Colonic mucosa (tissue), 4 donors: ENCODE measurements around the gene COL13A1. TPM values are rescaled to one million over a fixed set of nuclear protein-coding genes. Genes with fewer than 3 reads are reported as not detected.

Source experiments
- DNase-seq: peaks from one replicate; pipeline ENCODE4 v3.0.0-alpha.2; 2020
- H3K27ac ChIP-seq: fragments of 200-600 bp; one replicate; pipeline ENCODE4 v1.8.0; 2021
- H3K27me3 ChIP-seq: fragments of 200-600 bp; one replicate; pipeline ENCODE4 v1.8.0; 2021
- H3K36me3 ChIP-seq: fragments of 200-600 bp; one replicate; pipeline ENCODE4 v1.8.0; 2021
- H3K4me1 ChIP-seq: fragments of 200-600 bp; one replicate; pipeline ENCODE4 v1.8.0; 2021; ENCODE audit warnings: mild to moderate bottlenecking
- H3K4me3 ChIP-seq: fragments of 200-600 bp; one replicate; pipeline ENCODE4 v1.8.0; 2021
- H3K9ac ChIP-seq, 2 donors: one replicate each; pipeline ENCODE4 v1.7.0; 2013; ENCODE audit warnings: control low read depth in 2 of 2, low read depth in 2 of 2, low read length in 2 of 2
- H3K9me3 ChIP-seq: fragments of 200-600 bp; one replicate; pipeline ENCODE4 v1.8.0; 2021
- intact Hi-C: fragments of 100-400 bp; cut with DNase I; formaldehyde crosslinking; loops from one replicate; pipeline ENCODE4 v1.14.1; 2022
- total RNA-seq, 2 donors: library from RNA; stranded (reverse); fragmentation: NEBNext Ultra II Directional in 1 of 2; extraction: Animal tissue kit (Norgen Biotek cat#: 25700) in 1 of 2; gene quantifications; one replicate each; pipeline ENCODE4 v1.2.1, GENCODE V29; 2021
- TF ChIP-seq, protein P1 (sequence below): fragments of 200-600 bp; IDR thresholded peaks from one replicate; pipeline ENCODE4 v1.8.0; 2022; ENCODE audit warnings: antibody characterized with exemption, mild to moderate bottlenecking
- donor health status: healthy.
- donor health status: DM: no; HTN: no; CAD: no.
- donor health status: DM: no; HTN: no; CAD: no.

The COL13A1 gene
- total RNA-seq, 2 donors from 2014 or later, result 1.0 to 1.1 TPM

- Histone ChIP-seq H3K9me3 (no peaks in the 10 kb centered on the region), H3K4me3 (no peak overlapping the region), H3K27me3 (no peaks in the 10 kb centered on the region), H3K27ac (no peak overlapping the region), H3K36me3 (no peaks in the 10 kb centered on the region), H3K4me1 (no peaks in the 10 kb centered on the region), H3K9ac (no peak overlapping the region)
- peak; percentile 2 for DNase-seq
- TF ChIP-seq, protein P1, sequence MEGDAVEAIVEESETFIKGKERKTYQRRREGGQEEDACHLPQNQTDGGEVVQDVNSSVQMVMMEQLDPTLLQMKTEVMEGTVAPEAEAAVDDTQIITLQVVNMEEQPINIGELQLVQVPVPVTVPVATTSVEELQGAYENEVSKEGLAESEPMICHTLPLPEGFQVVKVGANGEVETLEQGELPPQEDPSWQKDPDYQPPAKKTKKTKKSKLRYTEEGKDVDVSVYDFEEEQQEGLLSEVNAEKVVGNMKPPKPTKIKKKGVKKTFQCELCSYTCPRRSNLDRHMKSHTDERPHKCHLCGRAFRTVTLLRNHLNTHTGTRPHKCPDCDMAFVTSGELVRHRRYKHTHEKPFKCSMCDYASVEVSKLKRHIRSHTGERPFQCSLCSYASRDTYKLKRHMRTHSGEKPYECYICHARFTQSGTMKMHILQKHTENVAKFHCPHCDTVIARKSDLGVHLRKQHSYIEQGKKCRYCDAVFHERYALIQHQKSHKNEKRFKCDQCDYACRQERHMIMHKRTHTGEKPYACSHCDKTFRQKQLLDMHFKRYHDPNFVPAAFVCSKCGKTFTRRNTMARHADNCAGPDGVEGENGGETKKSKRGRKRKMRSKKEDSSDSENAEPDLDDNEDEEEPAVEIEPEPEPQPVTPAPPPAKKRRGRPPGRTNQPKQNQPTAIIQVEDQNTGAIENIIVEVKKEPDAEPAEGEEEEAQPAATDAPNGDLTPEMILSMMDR, result no peak
- intact Hi-C loops, result no loop called here
Measured at GRCh38 chr10:69960606-69960987, 158.9 kb downstream of the COL13A1 start.

DNA sequence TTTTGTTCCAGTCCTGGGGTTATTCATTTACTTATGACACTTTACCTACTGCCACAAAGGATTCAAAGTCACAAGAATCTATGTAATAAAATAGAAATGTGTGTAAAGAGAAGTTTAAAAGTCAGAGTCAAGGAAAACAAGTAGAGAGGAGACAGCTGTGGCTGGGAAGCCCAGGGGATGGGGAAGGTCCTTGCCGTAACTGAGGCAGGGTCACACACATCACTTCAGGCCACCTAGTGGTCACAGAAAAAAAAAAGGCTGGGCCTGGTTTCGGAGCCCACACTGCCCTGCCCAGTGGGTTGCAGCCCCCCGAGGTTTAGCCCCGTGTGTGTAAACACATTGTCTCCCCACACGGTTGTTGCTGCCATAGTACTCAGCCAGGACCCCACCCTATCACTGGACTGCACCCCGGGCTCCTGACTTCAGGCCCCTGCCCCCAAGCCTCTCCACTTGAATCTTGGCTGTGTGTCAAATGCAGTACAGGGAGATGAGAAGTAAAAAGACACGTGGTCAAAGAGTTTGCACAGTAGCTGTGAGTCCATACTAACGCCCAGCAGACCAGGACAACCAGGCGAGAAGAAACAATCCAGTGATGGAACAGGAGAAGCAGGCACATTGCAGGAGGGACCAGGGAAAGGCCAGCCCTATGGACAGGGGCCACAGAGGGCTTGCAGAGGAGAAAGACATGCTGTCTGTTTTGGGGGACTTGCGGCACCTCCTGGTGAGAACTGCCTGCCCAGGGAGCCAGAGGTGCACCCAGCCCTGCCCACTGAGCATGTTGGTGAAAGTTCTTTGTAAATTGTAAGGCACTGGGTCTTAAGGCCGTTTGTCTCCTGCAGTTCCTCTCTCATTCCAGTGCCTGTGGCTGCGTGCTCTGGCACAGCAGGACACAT, 159.5 kb downstream of the COL13A1 start:
- Histone ChIP-seq H3K4me3 (no peak overlapping the region), H3K27ac (no peak overlapping the region), H3K27me3 (no peaks in the 10 kb centered on the region), H3K9ac (no peak overlapping the region), H3K9me3 (no peaks in the 10 kb centered on the region), H3K36me3 (no peaks in the 10 kb centered on the region), H3K4me1 (no peaks in the 10 kb centered on the region)
- intact Hi-C loops, result no loop called here
- TF ChIP-seq, protein P1, result peak; percentile 21
- peak; percentile 16 for DNase-seq

GRCh38 chr10:69961881-69962745, 160.4 kb downstream of the COL13A1 start:
- Histone ChIP-seq H3K27me3 (no peaks in the 10 kb centered on the region), H3K4me3 (no peak overlapping the region), H3K27ac (no peak overlapping the region), H3K9ac (no peak overlapping the region), H3K4me1 (no peaks in the 10 kb centered on the region), H3K36me3 (no peaks in the 10 kb centered on the region), H3K9me3 (no peaks in the 10 kb centered on the region)
- TF ChIP-seq, protein P1, result no peak
- peak; percentile 22 for DNase-seq
- intact Hi-C loops, result no loop called here

DNA sequence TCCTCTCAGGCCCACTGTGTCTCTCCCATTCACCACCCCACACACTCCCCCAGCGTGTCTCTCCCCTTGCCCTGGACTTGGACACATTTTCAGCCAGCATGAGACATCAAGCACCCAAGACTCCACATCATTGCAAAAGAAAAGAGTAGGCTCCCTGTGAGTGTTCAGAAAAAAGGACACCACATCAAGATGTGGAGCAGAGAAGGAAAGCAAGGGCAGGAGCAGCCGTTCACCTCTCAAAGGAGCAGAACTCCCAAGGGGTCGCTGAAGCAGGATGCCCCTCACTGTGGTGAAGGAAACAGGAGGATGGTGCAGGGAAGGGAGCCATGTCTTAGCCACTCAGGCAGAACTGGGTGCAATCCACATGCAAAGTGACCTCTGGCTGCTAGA, 161.0 kb downstream of the COL13A1 start:
- TF ChIP-seq, protein P1, result no peak
- Histone ChIP-seq H3K36me3 (no peaks in the 10 kb centered on the region), H3K9me3 (no peaks in the 10 kb centered on the region), H3K4me1 (no peaks in the 10 kb centered on the region), H3K27me3 (no peaks in the 10 kb centered on the region), H3K9ac (no peak overlapping the region), H3K4me3 (no peak overlapping the region), H3K27ac (no peak overlapping the region)
- intact Hi-C loops, result no loop called here
- DNase-seq, result no peak

GRCh38 chr10:69963178-69963834, 161.6 kb downstream of the COL13A1 start:
- no peak overlapping the region for H3K4me3 ChIP-seq
- no peak overlapping the region for H3K27ac ChIP-seq
- no peaks in the 10 kb centered on the region for H3K4me1 ChIP-seq
- intact Hi-C loops, result no loop called here
- no peaks in the 10 kb centered on the region for H3K36me3 ChIP-seq
- H3K9me3 ChIP-seq, result no peaks in the 10 kb centered on the region
- no peaks in the 10 kb centered on the region for H3K27me3 ChIP-seq
- no peak overlapping the region for H3K9ac ChIP-seq
- peak; percentile 10 for DNase-seq
- TF ChIP-seq, protein P1, result no peak
